HG03095 (cell line): Measurements from ENCODE around the gene TTLL13.
"Not testable (repeated sequence)": the region's sequence is repeated elsewhere in the genome, so short reads cannot be mapped to it uniquely, and the experiment has no call there.

Experiments used
- ATAC-seq: cut with Tn5 transposase; IDR thresholded peaks from one replicate; pipeline ENCODE4 v1.9.1; 2021; ENCODE audit warnings: moderate library complexity; ENCODE audit not compliant: unreplicated experiment

The TTLL13 gene

GRCh38 chr15:90271459-90272166, 22.3 kb downstream of the TTLL13 start:
- no peak for ATAC-seq

- ATAC-seq: not testable (repeated sequence)
These were observed 29.1 kb downstream of the TTLL13 start for GRCh38 chr15:90278467-90278866.

DNA sequence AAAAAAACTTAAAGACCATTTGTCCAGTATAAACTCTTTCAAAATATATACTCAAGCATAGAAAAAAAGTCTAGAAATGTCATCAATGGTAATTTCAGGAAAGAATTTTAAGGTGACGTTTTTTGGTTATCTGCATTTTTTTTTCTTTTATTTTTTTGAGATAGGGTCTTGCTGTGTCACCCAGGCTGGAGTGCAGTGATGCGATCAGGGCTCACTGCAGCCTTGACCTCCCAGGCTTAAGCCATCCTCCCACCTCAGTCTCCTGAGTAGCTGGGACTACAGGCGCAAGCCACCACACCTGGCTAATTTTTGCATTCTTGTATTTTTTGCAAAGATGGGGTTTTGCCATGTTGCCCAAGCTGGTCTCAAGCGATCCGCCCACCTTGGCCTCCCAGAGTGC, 31.4 kb downstream of the TTLL13 start:
- not testable (repeated sequence) for ATAC-seq

- not testable (repeated sequence) for ATAC-seq
These were observed 32.3 kb downstream of the TTLL13 start for GRCh38 chr15:90281637-90282036.

DNA sequence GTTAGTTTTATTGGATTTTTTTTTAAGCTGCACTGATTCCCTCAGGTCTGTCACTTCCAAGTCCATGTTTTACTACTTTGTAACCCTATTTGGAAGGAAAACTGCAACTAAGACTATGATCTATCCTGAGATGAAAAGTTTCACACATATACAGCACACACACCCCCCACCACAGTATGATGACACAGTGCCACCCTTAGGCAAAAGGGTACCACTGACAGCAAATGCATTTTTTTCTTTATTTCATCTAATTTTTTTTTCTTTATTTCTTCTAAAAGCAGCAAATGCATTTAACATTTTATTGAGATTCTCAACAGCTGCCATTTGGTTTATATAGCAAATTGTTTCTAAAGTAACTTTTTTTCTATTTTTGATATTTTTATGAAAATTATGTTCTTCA, 37.3 kb downstream of the TTLL13 start:
- ATAC-seq: no peak

DNA sequence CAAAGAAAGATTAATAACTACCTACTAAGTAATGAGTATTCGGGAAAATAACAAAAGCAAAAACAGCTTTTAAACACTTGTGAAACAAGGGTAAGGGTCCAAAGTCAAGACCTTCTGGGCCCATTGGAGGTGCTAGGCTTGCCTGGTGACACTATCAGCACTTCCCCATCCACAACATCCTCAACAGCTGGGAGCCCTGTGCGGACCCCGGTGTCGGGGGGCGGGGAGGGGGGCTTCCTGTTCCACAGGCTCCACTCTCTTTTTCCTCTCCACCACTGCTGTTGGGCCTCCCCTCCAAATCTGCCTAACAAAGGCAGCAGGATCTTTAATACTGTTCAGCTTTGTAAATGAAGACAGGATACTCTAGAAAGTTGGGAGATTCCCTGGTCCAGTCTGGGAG, 37.7 kb downstream of the TTLL13 start:
- ATAC-seq: no peak

DNA sequence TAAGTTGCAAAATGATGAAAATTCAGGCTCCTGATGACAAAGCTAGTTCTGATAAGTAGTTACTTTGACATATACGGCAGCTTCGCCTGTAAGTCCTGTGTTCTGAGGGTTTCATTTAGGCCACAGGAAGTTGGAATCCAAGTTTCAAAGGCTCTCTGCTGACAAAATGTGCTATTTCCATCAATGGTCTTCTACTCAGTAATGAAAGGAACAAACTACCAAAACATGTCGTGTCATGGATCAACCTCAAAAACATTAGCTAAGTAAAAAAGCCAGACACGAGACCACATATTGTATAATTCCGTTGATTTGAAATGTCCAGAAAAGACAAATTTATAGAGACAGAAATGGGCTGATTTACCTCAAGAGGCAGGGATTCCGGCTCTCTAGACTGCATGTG, 38.6 kb downstream of the TTLL13 start:
- ATAC-seq: no peak

GRCh38 chr15:90291679-90292356, 42.5 kb downstream of the TTLL13 start:
- no peak for ATAC-seq

GRCh38 chr15:90293040-90293810, 43.9 kb downstream of the TTLL13 start:
- not testable (repeated sequence) for ATAC-seq

DNA sequence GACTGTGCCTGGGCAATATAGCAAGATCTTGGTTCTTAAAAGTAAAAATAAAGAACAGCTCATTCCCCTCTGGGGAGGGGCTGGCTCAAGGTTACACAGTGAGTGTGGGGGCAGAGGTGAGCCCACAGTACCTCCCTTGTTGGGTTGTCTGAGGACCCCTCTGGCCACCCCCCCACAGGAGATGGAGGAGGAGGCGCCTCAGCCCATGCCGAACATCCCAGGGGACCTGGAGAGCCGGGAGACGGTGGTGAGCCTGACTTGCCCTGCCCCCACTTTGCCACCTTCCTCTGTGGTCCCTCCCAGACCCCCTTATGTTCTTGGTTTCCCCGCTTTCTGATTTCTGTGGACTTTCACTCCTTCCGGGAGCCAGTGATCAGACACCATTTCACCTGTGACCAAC, 44.8 kb downstream of the TTLL13 start:
- no peak for ATAC-seq

GRCh38 chr15:90294601-90295269, 45.4 kb downstream of the TTLL13 start:
- ATAC-seq: no peak

DNA sequence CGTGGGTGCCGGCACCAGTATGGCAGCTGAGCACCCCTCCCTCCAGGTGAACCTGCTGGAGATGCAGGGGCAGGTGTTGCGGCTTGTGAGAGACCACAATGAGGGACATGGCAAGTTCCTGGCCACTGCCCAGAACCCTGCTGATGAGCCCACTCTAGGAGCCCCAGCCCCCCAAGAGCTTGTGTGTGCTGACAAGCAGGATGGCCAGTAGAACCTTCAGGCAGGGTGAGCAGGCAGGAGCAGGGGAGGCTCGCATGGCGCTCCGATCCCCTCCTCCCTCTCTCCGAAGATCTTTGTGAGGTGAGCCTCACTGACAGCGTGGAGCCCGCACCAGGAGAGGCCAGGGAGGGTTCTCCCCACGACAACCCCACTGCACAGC, 45.9 kb downstream of the TTLL13 start:
- ATAC-seq: no peak

GRCh38 chr15:90296316-90296884, 47.0 kb downstream of the TTLL13 start:
- not testable (repeated sequence) for ATAC-seq

GRCh38 chr15:90297021-90297420, 47.7 kb downstream of the TTLL13 start:
- ATAC-seq: no peak

DNA sequence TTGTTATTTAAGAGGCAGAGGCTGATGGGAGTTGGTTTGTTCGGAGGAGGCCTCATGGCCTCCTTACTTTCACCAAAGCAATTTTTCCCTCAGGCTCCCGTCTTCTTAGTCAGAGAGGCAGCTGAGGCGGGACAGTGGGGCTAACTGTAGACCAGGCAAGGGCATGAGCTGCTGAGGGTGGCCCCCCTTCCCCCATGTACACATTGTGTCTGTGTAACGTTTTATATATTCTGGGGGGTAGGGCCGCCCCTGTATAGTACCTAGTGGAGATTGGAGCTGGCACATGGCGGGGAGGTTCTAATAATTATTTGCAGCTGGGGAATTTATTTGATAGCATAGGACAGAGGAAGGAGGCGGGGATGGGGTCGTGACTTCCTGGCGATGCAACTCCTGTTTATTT, 51.2 kb downstream of the TTLL13 start:
- ATAC-seq: no peak

- no peak for ATAC-seq
These were observed 51.8 kb downstream of the TTLL13 start for GRCh38 chr15:90300988-90301706.

DNA sequence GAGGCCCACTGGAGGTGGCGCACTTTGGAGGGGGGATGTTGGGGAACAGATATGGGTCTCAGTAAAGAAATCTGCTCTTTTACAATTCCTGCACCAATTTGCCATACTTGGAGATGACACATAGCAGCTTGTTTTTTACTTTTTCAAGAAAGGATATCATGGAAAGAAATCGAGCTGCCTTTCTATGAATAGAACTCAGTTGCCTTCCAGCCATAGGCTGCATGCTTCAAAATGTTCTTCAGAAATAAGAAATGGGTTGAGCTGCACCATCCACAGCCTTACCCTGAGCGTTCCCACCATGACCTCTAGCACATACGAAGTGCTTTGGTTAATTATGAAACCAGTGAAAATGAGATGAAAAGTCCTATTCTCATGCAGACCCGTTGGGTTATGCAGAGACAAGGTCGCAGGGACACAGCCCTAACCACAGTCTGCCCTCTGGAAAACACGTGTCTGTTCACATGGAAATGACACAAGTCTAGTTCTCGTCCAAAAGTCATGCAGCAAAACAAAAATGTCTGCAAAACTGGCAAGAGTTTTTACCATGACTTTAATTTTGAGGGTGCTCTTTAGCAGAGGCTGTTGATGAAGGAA, 52.4 kb downstream of the TTLL13 start:
- no peak for ATAC-seq

DNA sequence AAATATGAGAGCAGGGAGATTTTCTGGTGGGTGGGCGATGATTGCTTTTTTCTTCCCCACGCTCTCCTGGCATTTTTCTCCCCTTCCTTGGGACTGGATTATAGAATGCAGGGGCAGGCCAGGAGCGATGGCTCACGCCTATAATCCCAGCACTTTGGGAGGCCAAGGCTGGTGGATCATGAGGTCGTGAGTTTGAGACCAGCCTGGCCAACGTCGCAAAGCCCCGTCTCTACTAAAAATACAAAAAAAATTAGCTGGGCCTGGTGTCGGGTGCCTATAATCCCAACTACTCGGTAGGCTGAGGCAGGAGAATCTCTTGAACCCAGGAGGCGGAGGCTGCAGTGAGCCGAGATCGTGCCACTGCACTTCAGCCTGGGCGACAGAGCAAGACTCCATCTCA, 56.0 kb downstream of the TTLL13 start:
- ATAC-seq: not testable (repeated sequence)

- no peak for ATAC-seq
These were observed 56.6 kb downstream of the TTLL13 start for GRCh38 chr15:90305932-90306331.

- ATAC-seq: peak; percentile 76
These were observed 57.2 kb downstream of the TTLL13 start for GRCh38 chr15:90306560-90306959.
